ENCODE measurements around the gene SIL1. TPM values are rescaled to one million over a fixed set of nuclear protein-coding genes. Genes with fewer than 3 reads are reported as not detected.

Gene SIL1
- total and polyA plus RNA-seq, 2 of the 4 experiments (the other 2 are of a cell fraction) = 56.1 to 66.0 TPM

- Histone ChIP-seq H3K36me3 (ENCODE audit: control insufficient read depth, insufficient read depth, low read length) (no peaks in the 10 kb centered on the region), H2BK20ac (ENCODE audit: low read depth, low read length) (no peak overlapping the region), H3K79me1 (ENCODE audit: low read depth in 1 of 2, low read length in 2 of 2) (peaks cover 3 to 5% of the 10 kb centered on the region in 2 experiments; a peak in 1 of 4 replicates), H2AK5ac (ENCODE audit: low read depth, low read length) (no peak overlapping the region), H3K9me3 (ENCODE audit: control insufficient read depth, insufficient read depth, low read length) (no peaks in the 10 kb centered on the region), H4K91ac (ENCODE audit: insufficient read depth, low read depth, low read length) (no peak overlapping the region), H4K8ac (ENCODE audit: low read depth in 2 of 2, low read length in 2 of 2) (no peak overlapping the region), H2BK5ac (ENCODE audit: low read depth, low read length, poor library complexity, severe bottlenecking) (no peak overlapping the region), H2AK9ac (replicated peaks; ENCODE audit: low read depth, low read length, poor library complexity) (no peak overlapping the region), H3K27me3 (ENCODE audit: control insufficient read depth, insufficient read depth, low read length) (no peaks in the 10 kb centered on the region), H2BK15ac (ENCODE audit: low read depth, low read length) (no peak overlapping the region), H3K4me3 (ENCODE audit: insufficient read depth, low read depth, low read length) (no peak overlapping the region), H3K9me1 (ENCODE audit: insufficient read depth, low read length) (no peaks in the 10 kb centered on the region), H3K23ac (ENCODE audit: low read depth, low read length) (no peak overlapping the region), H3K56ac (ENCODE audit: extremely low read depth, insufficient read depth, low read length) (no peak overlapping the region), H3K4me2 (ENCODE audit: low read depth, low read length) (no peak overlapping the region), H3K18ac (ENCODE audit: low read depth, low read length) (no peak overlapping the region), H3K14ac (replicated peaks; ENCODE audit: low read depth, low read length) (no peak overlapping the region), H3K4ac (ENCODE audit: low read depth, low read length) (no peak overlapping the region), H4K20me1 (ENCODE audit: insufficient read depth, low read length) (peaks cover 5% of the 10 kb centered on the region; the same call in 1 of the 2 replicates), H2AFZ (replicated peaks; ENCODE audit: low read length, poor library complexity) (no peak overlapping the region), H2BK120ac (ENCODE audit: low read depth, low read length) (no peak overlapping the region), H4K5ac (ENCODE audit: low read depth, low read length) (no peak overlapping the region), H3K4me1 (ENCODE audit: control insufficient read depth, insufficient read depth, low read length) (peaks cover 4% of the 10 kb centered on the region; the same call in 1 of the 2 replicates), H3K9ac (ENCODE audit: low read depth, low read length) (no peak overlapping the region), H3K27ac (ENCODE audit: insufficient read depth, low read length) (no peak overlapping the region)
- DNase-seq = no peak
- intact Hi-C loops (cut with micrococcal nuclease) = no loop called here
- CTCF ChIA-PET = no interaction called here
- dilution Hi-C loops (cut with HindIII; ENCODE audit: low sequenced_read_pairs, unreplicated experiment) = no loop called here
- TF ChIP-seq RAD21 (IDR thresholded peaks at IDR 0.05; ENCODE audit: low read length) (no peak), ELK1 (IDR thresholded peaks at IDR 0.05; ENCODE audit: borderline replicate concordance, low read depth, low read length) (no peak), NFE2L2 (IDR thresholded peaks at IDR 0.05; ENCODE audit: low read depth, low read length) (no peak), RCOR1 (IDR thresholded peaks at IDR 0.05; ENCODE audit: insufficient replicate concordance, low read length) (no peak), POLR2A (IDR thresholded peaks at IDR 0.05; ENCODE audit: low read depth, low read length) (no peak), FOS (IDR thresholded peaks at IDR 0.05; ENCODE audit: low read depth, low read length) (no peak), SMC3 (IDR thresholded peaks at IDR 0.05; ENCODE audit: low read depth, low read length) (no peak), RFX5 (IDR thresholded peaks at IDR 0.05; ENCODE audit: low read depth, low read length) (no peak), CEBPB (IDR thresholded peaks at IDR 0.05; ENCODE audit: low read depth, low read length) (no peak), CHD1 (IDR thresholded peaks at IDR 0.05; ENCODE audit: low read depth, low read length) (no peak), CTCF (conservative IDR thresholded peaks at IDR 0.05; ENCODE audit: low read depth, low read length) (no peak), MAFK (IDR thresholded peaks at IDR 0.05; ENCODE audit: low read depth, low read length) (no peak), MAZ (IDR thresholded peaks at IDR 0.05; ENCODE audit: borderline replicate concordance, low read depth, low read length) (no peak), MXI1 (IDR thresholded peaks at IDR 0.05; ENCODE audit: borderline replicate concordance, low read depth, low read length) (no peak), USF2 (IDR thresholded peaks at IDR 0.05; ENCODE audit: low read depth, low read length) (no peak), BHLHE40 (IDR thresholded peaks at IDR 0.05; ENCODE audit: low read depth, low read length) (no peak)
- in situ Hi-C loops (cut with MboI; ENCODE audit: low sequenced_read_pairs) = no loop called here
- BruUV-seq (replicated peaks) = no TSS peak
- POLR2A ChIA-PET (ENCODE audit: unreplicated experiment) = no interaction called here
- no CpG with 5 or more reads among the region's 2 CpGs for WGBS, 2 experiments (ENCODE audit: extremely low coverage in 2 of 2, insufficient read length in 1 of 2)
- no peak for ATAC-seq (ENCODE audit: low read depth)
These were observed 130.1 kb downstream of the SIL1 start for GRCh38 chr5:139068060-139068459.
